ENCODE data around the gene SEC11A.
"Not testable (repeated sequence)": the region's sequence is repeated elsewhere in the genome, so short reads cannot be mapped to it uniquely, and the experiment has no call there.

Gene SEC11A

GRCh38 chr15:84716036-84716732 is at the start of gene SEC11A:
SEC11A (minus strand) TSS chr15:84716139; CDS start chr15:84716075, 64 bp downstream.
- peak; percentile 92 for DNase-seq

DNA sequence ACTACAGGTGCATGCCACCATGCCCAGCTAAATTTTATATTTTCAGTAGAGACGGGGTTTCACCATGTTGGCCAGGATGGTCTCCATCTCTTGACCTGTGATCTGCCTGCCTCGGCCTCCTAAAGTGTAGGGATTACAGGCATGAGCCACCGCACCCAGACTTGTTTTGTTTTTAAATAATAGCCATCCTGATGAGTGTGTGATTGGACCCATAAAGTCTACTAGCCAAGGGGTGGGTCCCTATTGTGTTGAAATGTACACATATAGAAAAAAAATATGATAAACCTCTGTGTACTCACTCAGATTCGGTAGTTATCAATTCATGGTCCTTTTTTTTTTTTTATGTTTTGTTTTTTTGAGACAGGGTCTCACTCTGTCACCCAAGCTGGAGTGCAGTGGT is 49.7 kb upstream of the SEC11A start:
- no peak for DNase-seq

DNA sequence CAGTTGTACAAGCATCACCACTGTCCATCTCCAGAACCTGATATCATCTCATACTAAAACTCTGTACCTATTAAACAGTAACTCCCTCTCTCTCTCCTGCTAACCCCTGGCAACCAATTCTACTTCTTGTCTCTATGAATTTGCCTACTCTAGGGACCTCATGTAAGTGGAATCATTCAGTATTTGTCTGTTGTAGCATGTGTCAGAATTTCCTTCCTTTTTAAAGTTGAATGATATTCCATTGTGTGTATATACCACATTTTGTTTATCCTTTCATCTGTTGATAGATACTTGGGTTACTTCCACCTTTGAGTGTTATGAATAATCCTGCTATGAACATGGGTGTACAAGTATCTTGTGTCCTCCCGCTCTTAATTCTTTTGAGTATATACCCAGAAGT is 49.0 kb upstream of the SEC11A start:
- DNase-seq = no peak

GRCh38 chr15:84764585-84764984 is 48.6 kb upstream of the SEC11A start:
- DNase-seq = no peak

DNA sequence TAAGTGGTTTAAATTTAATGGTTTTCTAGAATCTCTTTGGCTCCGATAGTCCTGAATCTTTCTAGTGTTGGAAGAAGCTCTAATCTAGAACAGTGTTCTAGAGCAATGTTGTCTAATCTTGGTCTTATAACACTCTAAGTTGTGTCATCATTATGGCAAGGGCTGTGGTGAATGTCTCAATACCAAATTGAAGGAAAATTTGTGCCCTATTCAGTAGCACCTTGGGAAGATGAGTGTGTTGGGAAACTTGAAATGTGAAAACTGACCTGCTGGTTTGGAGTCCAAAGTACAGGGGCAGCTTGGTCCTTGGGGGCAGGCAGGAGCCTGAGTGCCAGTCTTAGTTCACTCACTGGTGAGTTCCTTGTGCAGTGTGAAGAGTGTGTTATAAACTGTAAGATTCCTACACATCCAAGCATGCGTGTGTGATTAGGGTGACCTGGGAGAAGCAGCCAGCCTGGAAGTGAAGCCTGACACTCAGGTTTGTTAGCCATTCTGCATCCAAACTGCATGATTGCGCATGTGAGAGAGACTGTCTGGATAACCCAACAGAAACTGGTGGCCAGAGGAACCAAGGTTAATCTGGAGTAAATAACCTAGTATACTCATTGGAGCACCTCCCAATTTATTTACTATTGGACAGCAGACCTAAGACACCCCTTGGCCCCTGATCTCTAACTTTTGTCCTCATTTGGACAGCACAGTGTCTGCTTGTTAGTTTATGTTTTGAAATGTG is 47.1 kb upstream of the SEC11A start:
- DNase-seq = no peak

DNA sequence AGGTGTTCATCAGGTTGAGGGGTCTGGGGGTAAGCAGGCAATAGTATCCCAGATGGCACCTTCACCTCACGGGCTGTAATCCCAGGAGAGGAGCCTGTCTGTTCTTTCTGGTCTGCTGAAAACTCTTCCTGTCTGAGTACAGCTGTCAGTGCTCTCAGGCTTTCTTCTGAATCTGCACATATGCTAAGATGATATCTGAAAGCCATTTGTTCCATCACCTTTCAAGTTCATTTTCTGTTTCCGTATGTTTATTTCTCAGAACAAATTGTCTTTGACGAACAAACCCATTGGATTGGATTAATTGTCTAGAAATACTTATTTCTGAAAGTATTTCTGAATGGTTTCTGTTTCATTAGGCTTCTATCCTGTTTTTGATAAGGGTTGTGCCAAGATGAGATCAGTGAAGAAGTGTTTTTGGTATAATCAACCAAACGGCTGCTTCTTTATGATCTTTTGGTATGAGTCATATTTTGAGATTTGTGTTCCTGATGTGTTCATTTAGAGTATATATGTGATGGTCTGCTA is 45.7 kb upstream of the SEC11A start:
- DNase-seq = no peak

DNA sequence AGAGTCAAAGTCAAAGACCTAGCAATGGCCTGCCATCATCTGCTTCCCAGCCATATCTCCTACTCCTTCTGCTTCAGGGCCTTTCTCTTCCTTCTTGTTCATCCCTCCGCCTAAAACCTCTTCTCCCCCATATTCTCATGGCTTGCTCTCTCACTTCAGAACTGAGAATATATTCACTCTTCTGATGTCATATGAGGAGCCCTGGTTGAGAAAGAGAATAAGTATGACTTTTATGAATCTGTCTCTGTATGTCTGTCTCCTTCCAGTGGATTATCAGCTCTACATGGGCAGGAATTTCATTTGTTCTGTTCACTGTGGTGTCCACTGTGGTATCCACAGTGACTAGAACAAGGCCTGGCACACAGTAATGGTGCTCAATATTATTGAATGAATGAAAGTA is 44.3 kb upstream of the SEC11A start:
- DNase-seq = no peak

DNA sequence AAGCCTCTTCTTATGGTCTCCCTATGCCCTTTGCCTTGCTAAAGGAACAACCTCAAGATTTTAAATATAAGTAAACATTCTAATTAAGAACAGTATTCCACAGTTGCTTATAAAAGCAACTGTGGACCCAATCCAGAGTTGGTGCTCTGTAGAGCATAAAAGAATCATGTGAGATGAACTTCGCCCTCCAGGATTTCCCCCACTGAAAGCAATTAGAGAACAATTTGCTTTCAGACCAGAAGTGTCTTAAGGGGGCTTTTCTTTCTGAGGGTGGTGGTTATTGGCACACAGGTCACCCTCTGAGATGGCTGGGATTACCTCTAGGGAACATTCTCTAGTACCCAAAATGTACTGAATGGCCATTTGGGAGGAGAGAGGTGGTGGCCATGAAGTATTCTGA is 43.1 kb upstream of the SEC11A start:
- DNase-seq = no peak

GRCh38 chr15:84755736-84756527 is 40.0 kb upstream of the SEC11A start:
- DNase-seq = no peak

DNA sequence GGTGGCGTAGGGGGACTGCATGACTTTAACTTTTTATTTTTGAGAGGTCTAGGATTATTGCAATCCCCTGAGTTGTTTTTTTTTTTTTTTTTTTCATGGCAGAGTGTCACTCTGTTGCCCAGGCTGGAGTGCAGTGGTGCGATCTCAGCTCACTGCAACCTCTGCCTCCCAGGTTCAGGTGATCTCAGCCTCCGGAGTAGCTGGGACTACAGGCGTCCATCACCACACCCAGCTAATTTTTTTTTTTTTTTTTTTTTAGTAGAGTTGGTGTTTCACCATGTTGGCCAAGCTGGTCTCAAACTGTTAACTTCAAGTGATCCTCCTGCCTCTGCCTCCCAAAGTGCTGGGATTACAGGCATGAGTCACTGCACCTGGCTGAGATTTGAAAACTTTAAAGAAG is 39.0 kb upstream of the SEC11A start:
- not testable (repeated sequence) for DNase-seq

- no peak for DNase-seq
These were observed 36.8 kb upstream of the SEC11A start for GRCh38 chr15:84752700-84753099.

DNA sequence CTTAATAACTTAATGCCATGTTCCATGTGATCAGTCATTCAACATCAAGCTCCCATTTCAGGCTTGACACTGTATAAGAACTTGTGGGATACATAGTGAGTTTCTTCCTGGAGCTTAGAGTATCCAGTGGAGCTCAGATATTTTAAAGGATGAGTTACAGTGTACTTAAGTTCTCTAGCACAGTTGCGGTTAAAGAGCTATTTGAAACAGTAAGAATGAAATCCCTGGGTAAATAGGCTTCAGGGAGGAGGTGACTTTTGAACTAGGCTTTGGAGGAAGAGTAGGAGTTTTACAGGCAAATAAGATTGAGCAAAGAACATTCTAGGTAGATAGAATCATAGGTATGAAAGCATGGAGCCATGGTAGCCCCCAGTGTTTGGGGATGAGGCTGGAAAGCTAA is 36.3 kb upstream of the SEC11A start:
- DNase-seq = no peak

DNA sequence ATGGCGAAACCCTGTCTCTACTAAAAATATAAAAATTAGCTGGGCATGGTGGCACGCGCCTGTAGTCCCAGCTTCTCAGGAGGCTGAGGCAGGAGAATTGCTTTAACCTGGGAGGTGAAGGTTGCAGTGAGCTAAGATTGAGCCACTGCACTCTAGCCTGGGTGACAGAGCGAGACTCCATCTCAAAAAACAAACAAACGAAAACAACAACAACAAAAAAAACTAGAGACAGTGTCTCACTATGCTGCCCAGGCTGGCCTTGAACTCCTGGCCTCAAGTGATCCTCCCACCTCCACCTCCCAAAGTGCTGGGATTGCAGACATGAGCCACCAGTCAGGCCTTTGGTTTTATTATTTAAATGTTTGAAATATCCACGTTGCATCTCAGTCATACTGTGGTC is 35.8 kb upstream of the SEC11A start:
- not testable (repeated sequence) for DNase-seq

GRCh38 chr15:84750583-84751092 is 34.7 kb upstream of the SEC11A start:
- no peak for DNase-seq

DNA sequence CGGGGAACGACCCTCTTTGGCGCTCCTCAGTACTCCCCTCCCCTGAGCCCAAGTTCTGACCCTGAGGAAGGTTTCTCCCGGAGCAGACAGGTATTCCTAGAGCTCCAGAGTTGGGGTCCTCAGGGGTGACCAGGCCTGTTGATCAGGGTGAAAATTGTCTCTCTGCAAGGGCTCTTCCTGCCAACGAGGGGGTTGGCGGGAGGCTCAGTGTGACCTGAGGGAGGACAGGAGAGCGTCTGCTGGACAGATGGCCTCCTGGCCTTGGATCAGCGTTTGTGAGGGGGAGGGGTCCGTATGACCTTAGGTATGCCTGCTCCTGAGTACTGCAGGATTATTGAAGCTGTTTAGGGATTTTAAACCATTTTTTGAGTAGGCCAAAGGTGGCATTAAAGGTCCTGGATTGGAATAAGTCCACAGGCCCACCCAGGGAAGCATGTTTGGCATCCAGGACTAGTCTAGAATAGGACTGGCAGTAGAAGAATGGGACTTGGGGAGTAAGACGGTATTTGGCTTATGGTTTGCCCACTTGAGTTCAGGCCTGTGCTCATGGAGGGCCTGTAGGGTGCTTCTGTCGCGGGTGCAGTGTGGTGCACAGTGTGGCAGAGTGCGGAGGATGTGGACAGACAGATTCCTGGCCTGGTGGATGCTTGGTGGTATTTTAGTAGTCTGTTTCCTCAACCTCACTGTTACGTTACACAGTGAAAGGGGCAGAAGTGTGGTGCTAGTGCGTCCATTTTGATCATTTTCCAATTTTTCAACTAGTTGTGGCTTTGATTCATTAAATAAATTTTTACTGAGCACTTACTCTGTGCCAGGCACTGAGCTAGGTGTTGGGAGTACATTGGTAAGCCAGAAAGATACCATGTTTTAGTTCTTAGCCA is 33.4 kb upstream of the SEC11A start:
- DNase-seq = peak; percentile 32

DNA sequence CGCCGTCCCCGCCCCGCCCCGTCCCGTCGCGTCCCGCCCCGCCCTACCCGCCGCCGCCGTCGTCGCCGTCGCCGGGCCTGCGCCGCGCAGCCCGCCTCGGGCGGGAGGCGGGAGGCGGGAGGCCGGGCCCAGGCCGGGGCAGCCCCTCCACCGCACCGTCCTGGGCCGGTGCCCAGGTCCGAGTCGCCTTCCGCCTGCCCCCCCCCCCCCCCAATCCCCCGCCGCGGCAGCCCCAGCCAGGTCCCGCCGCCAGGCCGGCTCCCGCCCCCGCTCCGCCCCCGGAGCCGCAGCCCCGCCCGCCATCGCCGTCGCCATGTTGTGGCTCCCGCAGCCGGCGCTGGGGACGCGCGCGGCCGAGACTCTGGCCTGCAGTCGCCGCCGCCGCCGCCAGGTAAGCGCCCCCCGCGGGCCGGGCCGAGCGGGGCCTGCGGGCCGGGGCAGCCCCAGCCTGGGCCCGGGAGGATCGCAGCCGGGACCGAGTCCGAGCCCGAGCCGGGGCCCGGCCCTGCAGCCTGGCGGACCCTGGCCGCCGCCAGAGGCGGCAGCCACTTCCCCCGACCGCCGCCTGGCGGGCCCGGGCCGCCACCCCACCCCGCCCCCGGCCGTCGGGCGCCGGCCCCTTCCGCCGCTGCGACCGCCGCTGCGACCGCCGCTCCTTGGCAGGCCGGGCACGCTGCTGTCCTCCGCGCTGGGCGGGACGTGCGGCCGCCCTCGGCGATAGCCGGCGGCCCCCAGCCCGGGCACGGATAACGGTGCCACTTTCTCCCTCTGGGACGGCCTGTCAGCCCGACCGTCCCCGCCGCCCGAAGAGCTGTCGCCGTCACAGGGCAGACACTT is 32.6 kb upstream of the SEC11A start, which contains the start of gene ZNF592:
ZNF592 (plus strand) TSS at position 319 of the 837 bp plus-strand sequence. CDS start 34,084 bp downstream, outside the sequence.
- peak; percentile 82 for DNase-seq

- DNase-seq = peak; percentile 57
These were observed 31.7 kb upstream of the SEC11A start for GRCh38 chr15:84747416-84748273.

DNA sequence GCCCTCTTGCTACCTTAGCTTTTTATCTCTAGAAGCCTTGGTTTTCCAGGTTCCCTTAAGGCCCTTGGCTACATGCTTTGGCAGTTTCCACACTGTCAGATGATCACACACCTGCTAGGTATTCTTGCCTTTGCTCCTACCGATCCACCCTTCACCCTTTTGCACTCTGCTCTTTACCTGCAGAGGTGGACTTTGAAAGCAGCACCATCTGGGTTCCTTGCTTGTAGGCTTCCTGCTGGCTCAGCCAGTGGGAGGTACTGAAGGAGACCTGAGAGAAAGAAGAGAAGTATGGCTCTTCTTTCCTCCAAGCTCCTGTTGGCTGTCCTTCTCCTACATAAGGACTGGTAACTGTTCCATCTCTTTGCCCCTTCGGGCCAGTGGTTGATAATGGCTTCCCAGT is 25.2 kb upstream of the SEC11A start:
- no peak for DNase-seq

DNA sequence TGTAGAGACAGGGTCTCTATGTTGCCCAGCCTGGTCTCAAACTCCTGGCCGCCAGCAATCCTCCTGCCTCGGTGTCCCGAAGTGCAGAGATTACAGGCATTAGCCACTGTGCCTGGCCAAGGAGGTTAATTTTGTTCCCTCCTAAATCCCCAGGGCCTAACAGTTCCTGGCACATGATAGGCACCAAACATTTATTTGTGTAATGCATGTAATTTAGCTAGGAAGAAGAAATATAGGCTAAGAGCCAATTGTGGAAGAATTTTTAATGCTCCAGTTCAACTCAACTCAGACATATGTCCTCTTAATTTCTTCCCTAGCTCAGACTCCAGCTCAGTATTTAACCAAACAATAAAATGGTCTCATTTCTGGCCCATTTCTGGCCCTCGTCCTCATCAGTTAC is 24.8 kb upstream of the SEC11A start:
- DNase-seq = no peak

DNA sequence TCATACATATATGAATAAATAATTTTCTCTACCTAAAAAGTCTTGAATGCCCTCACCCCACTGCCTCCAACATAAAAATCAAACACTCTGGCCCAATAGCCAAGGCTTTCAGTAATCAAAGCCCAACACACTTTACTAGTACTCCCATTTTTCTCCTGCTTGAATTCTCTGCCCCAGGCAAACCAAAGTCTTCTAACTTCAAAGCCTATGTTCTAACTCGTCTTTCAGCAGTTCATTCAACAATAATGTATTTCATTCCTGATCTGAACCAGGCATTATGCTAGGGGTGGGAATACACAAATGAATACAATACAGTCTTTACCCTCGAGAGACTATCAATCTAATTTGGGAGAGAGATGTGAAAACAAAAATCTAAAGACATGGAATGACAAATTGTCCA is 21.1 kb upstream of the SEC11A start:
- no peak for DNase-seq
